ENCODE results near the gene EYS. TPM values are rescaled to one million over a fixed set of nuclear protein-coding genes. Genes with fewer than 3 reads are reported as not detected.
"Not testable (repeated sequence)": the region's sequence is repeated elsewhere in the genome, so short reads cannot be mapped to it uniquely, and the experiment has no call there.

EYS gene
- total RNA-seq, 1 experiment from 2014 or later = not detected

GRCh38 chr6:65646544-65646943, 60.5 kb downstream of the EYS start:
- Histone ChIP-seq H3K27me3 (no peaks in the 10 kb centered on the region), H3K4me3 (no peak overlapping the region), H3K9me3 (no peaks in the 10 kb centered on the region), H3K36me3 (no peaks in the 10 kb centered on the region)
- no peak for DNase-seq

- H3K9me3 ChIP-seq = no peaks in the 10 kb centered on the region
- no peaks in the 10 kb centered on the region for H3K36me3 ChIP-seq
- no peak overlapping the region for H3K4me3 ChIP-seq
- no peak for DNase-seq
- no peaks in the 10 kb centered on the region for H3K27me3 ChIP-seq
Observed at GRCh38 chr6:65642776-65643175, 64.2 kb downstream of the EYS start.

- no peak overlapping the region for H3K4me3 ChIP-seq
- H3K9me3 ChIP-seq = no peaks in the 10 kb centered on the region
- no peak for DNase-seq
- no peaks in the 10 kb centered on the region for H3K36me3 ChIP-seq
- no peaks in the 10 kb centered on the region for H3K27me3 ChIP-seq
Observed at GRCh38 chr6:65638047-65638831, 68.8 kb downstream of the EYS start.

GRCh38 chr6:65637289-65638046, 69.6 kb downstream of the EYS start:
- DNase-seq = no peak
- Histone ChIP-seq H3K4me3 (no peak overlapping the region), H3K36me3 (no peaks in the 10 kb centered on the region), H3K27me3 (no peaks in the 10 kb centered on the region), H3K9me3 (no peaks in the 10 kb centered on the region)

GRCh38 chr6:65633501-65633900, 73.5 kb downstream of the EYS start:
- no peak overlapping the region for H3K4me3 ChIP-seq
- no peaks in the 10 kb centered on the region for H3K27me3 ChIP-seq
- DNase-seq = no peak
- H3K36me3 ChIP-seq = no peaks in the 10 kb centered on the region
- H3K9me3 ChIP-seq = no peaks in the 10 kb centered on the region

- Histone ChIP-seq H3K27me3 (no peaks in the 10 kb centered on the region), H3K4me3 (no peak overlapping the region), H3K36me3 (no peaks in the 10 kb centered on the region), H3K9me3 (no peaks in the 10 kb centered on the region)
- no peak for DNase-seq
Observed at GRCh38 chr6:65631711-65632110, 75.3 kb downstream of the EYS start.

- H3K4me3 ChIP-seq, H3K9me3 ChIP-seq, H3K27me3 ChIP-seq, H3K36me3 ChIP-seq, DNase-seq: not testable (repeated sequence)
Observed at GRCh38 chr6:65627434-65627999, 79.5 kb downstream of the EYS start.

GRCh38 chr6:65627015-65627414, 80.0 kb downstream of the EYS start:
- Histone ChIP-seq H3K27me3 (no peaks in the 10 kb centered on the region), H3K9me3 (no peaks in the 10 kb centered on the region), H3K4me3 (no peak overlapping the region), H3K36me3 (no peaks in the 10 kb centered on the region)
- DNase-seq = no peak

GRCh38 chr6:65623566-65623965, 83.5 kb downstream of the EYS start:
- Histone ChIP-seq H3K36me3 (no peaks in the 10 kb centered on the region), H3K27me3 (no peaks in the 10 kb centered on the region), H3K4me3 (no peak overlapping the region), H3K9me3 (no peaks in the 10 kb centered on the region)
- DNase-seq = no peak

GRCh38 chr6:65610746-65611145, 96.3 kb downstream of the EYS start:
- Histone ChIP-seq H3K9me3 (no peaks in the 10 kb centered on the region), H3K27me3 (no peaks in the 10 kb centered on the region), H3K4me3 (no peak overlapping the region), H3K36me3 (no peaks in the 10 kb centered on the region)
- no peak for DNase-seq

GRCh38 chr6:65595540-65595939, 111.5 kb downstream of the EYS start:
- Histone ChIP-seq H3K27me3 (no peaks in the 10 kb centered on the region), H3K4me3 (no peak overlapping the region), H3K36me3 (no peaks in the 10 kb centered on the region), H3K9me3 (no peaks in the 10 kb centered on the region)
- no peak for DNase-seq

GRCh38 chr6:65570340-65570739, 136.7 kb downstream of the EYS start:
- H3K4me3 ChIP-seq = no peak overlapping the region
- H3K27me3 ChIP-seq = no peaks in the 10 kb centered on the region
- no peak for DNase-seq
- no peaks in the 10 kb centered on the region for H3K36me3 ChIP-seq
- no peaks in the 10 kb centered on the region for H3K9me3 ChIP-seq

- H3K9me3 ChIP-seq = no peaks in the 10 kb centered on the region
- H3K36me3 ChIP-seq = no peaks in the 10 kb centered on the region
- H3K4me3 ChIP-seq = no peak overlapping the region
Observed at GRCh38 chr6:65569505-65569904, 137.5 kb downstream of the EYS start.

GRCh38 chr6:65569056-65569455, 138.0 kb downstream of the EYS start:
- not testable (repeated sequence) for H3K4me3 ChIP-seq, H3K9me3 ChIP-seq, H3K27me3 ChIP-seq, DNase-seq, H3K36me3 ChIP-seq

More at GRCh38 chr6:65569505-65569904, 137.5 kb downstream of the EYS start:
- no peak for DNase-seq
- H3K27me3 ChIP-seq = no peaks in the 10 kb centered on the region

- Histone ChIP-seq H3K27me3 (no peaks in the 10 kb centered on the region), H3K36me3 (no peaks in the 10 kb centered on the region)
- no peak for DNase-seq
Observed at GRCh38 chr6:65566117-65566516, 140.9 kb downstream of the EYS start.

GRCh38 chr6:65558071-65558470, 149.0 kb downstream of the EYS start:
- Histone ChIP-seq H3K36me3 (no peaks in the 10 kb centered on the region), H3K9me3 (no peaks in the 10 kb centered on the region), H3K27me3 (no peaks in the 10 kb centered on the region), H3K4me3 (no peak overlapping the region)
- no peak for DNase-seq

More at GRCh38 chr6:65566117-65566516, 140.9 kb downstream of the EYS start:
- Histone ChIP-seq H3K9me3 (no peaks in the 10 kb centered on the region), H3K4me3 (no peak overlapping the region)

GRCh38 chr6:65557224-65557623, 149.8 kb downstream of the EYS start:
- Histone ChIP-seq H3K36me3 (no peaks in the 10 kb centered on the region), H3K9me3 (no peaks in the 10 kb centered on the region), H3K27me3 (no peaks in the 10 kb centered on the region), H3K4me3 (no peak overlapping the region)
- no peak for DNase-seq
